GM18861 (cell line): ENCODE measurements around the gene MCMBP.
A peak's percentile ranks its signal among the peaks of the same experiment; 100 is the strongest.
"Not testable (repeated sequence)": the region's sequence is repeated elsewhere in the genome, so short reads cannot be mapped to it uniquely, and the experiment has no call there.

Experiments used
- ATAC-seq: cut with Tn5 transposase; IDR thresholded peaks from one replicate; pipeline ENCODE4 v1.9.1; 2021; ENCODE audit not compliant: unreplicated experiment

Gene MCMBP

GRCh38 chr10:119872610-119872859 lies at the start of gene MCMBP:
MCMBP (minus strand) TSS chr10:119872843; CDS start chr10:119872584, 259 bp downstream.
- no peak for ATAC-seq

GRCh38 chr10:119919826-119920225 lies 47.2 kb upstream of the MCMBP start:
- peak; percentile 53 for ATAC-seq

DNA sequence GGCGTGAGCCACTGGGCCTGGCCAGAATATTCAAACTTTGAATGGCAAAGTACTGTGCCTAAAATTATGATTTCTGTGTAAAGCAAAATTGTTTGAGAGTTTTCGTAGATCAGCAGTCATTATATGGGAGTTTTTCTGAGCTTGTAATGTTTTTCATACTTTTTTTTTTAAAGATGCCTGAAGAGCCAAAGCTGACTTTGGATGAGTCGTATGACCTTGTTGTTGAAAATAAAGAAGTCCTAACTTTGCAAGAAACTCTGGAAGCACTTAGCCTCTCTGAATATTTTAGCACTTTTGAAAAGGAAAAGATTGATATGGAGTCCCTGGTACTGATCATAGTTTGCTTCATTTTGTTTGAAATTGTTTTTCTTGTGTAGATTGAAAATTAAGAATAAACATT lies 46.6 kb upstream of the MCMBP start:
- no peak for ATAC-seq

DNA sequence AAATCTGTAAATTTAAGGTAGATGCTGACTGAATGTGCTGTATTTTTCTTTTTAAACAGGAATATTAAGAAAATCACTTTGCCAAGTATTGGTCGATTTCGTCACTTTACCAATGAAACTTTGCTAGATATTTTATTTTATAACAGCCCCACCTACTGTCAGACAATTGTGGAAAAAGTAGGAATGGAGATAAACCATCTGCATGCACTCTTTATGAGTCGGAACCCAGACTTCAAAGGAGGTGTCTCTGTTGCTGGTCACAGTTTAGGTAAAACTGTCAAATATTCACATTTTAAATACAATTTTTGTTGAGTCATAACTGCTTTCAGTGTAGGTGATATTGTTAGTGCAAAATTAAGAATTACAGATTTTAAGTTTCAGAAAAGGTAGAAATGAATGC lies 45.1 kb upstream of the MCMBP start:
- ATAC-seq: no peak

DNA sequence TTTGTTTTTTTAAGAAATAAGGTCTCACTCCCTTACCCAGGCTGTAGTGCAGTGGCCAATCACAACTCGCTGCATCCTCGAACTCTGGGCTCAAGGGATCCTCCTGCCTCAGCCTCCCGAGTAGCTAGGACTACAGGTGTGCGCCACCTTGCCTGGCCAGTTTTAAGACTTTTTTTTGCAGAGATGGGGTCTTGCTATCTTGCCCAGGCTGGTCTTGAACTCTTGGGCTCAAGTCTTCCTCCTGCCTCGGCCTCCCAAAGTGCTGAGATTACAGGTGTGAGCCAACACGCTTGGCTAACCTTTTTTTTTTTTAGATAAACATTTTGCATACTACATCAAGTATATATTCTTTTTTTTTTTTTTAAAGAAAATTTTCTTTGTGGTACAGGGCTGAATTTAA lies 38.0 kb upstream of the MCMBP start:
- no peak for ATAC-seq

DNA sequence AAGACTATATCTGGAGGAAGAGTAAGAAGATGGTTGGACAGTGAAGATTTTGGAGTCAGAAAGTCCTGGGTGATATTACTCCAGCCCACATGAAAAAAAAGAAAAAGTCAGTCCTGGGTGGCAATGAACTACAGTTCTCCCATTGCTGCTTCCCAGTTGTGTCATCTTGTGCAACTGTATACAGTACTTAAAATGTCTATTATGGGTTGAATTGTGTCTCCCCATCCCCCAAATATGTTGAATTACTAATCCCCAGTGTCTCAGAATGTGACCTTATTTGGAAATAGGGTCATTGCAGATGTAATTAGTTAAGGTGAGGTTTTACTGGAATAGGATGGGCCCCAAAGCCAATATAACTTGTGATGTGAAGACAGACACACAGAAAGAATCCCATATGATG lies 35.5 kb upstream of the MCMBP start:
- no peak for ATAC-seq

GRCh38 chr10:119907695-119908094 lies 35.1 kb upstream of the MCMBP start:
- not testable (repeated sequence) for ATAC-seq

- no peak for ATAC-seq
Observed at GRCh38 chr10:119903946-119904666, 31.5 kb upstream of the MCMBP start.

GRCh38 chr10:119898577-119898976 lies 25.9 kb upstream of the MCMBP start:
- no peak for ATAC-seq

- no peak for ATAC-seq
Observed at GRCh38 chr10:119896937-119897770, 24.5 kb upstream of the MCMBP start.

DNA sequence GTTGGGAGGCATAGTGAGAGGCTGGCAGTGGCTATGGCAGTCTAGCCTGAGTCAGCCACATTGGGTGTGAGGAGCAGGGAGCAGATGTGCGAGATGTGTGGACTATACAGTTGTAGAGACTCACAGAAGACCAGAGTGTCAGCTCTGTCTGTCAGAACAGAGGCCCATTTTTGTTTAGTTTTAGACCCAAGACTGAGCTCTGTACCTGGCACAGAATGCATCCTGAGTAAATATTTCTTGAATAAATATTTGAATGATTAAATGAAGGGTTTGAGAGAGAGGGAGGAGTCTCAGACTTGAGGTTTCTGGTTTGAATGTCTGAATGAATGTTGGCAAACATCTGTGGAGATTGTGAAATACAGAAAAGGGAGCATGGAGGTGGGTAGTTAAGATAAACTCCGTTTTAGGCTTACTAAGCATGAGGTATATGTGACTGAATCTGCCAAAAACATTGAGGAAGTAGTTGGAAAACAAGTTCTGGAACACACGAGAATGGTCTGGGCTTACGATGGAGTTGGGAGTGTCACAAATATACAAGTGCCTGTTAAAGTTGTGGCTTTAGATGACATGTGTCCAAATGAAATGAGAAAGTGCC lies 23.5 kb upstream of the MCMBP start:
- no peak for ATAC-seq

GRCh38 chr10:119893845-119894427 lies 21.3 kb upstream of the MCMBP start:
- ATAC-seq: no peak

DNA sequence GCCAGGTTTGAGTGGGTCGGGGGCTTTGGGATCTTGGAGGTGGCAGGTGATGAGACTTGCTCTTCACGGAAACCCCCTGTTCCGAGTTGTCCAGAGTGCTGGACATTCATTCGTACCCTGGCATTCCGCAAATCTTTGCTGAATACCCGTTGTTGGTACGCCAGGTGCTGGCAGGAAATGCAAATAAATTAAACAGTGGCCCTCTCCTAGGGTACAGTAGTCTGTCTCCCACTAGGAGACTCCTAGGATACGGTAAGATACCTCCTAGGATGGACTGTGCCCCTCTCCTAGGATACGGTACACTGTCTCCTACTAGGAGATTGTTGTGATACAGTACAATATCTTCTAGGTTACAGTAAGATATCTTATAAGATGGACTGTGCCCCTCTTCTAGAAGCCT lies 20.4 kb upstream of the MCMBP start:
- ATAC-seq: no peak

- peak; percentile 98 for ATAC-seq
Observed at GRCh38 chr10:119892188-119893065, 19.8 kb upstream of the MCMBP start, which contains the start of gene SEC23IP. SEC23IP (plus strand) TSS chr10:119892730; CDS start chr10:119892783, 53 bp downstream.

GRCh38 chr10:119891849-119892187 lies 19.2 kb upstream of the MCMBP start:
- not testable (repeated sequence) for ATAC-seq

GRCh38 chr10:119890307-119890706 lies 17.7 kb upstream of the MCMBP start:
- ATAC-seq: not testable (repeated sequence)

GRCh38 chr10:119889201-119889600 lies 16.6 kb upstream of the MCMBP start:
- ATAC-seq: not testable (repeated sequence)

GRCh38 chr10:119888715-119889114 lies 16.1 kb upstream of the MCMBP start:
- not testable (repeated sequence) for ATAC-seq

DNA sequence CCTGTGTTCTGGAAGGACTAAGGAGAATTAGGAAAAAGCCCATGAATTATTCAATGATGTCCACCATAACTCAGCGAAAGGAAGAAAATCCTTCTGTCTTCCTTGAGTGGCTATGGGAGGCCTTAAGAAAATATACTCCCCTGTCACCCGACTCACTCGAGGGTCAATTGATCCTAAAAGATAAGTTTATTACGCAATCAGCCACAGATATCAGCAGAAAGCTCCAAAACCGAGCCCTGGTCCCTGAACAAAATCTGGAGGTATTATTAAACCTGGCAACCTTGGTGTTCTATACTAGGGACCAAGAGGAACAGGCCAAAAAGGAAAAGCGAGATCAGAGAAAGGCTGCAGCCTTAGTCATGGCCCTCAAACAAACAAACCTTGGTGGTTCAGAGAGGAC lies 13.4 kb upstream of the MCMBP start:
- ATAC-seq: not testable (repeated sequence)

DNA sequence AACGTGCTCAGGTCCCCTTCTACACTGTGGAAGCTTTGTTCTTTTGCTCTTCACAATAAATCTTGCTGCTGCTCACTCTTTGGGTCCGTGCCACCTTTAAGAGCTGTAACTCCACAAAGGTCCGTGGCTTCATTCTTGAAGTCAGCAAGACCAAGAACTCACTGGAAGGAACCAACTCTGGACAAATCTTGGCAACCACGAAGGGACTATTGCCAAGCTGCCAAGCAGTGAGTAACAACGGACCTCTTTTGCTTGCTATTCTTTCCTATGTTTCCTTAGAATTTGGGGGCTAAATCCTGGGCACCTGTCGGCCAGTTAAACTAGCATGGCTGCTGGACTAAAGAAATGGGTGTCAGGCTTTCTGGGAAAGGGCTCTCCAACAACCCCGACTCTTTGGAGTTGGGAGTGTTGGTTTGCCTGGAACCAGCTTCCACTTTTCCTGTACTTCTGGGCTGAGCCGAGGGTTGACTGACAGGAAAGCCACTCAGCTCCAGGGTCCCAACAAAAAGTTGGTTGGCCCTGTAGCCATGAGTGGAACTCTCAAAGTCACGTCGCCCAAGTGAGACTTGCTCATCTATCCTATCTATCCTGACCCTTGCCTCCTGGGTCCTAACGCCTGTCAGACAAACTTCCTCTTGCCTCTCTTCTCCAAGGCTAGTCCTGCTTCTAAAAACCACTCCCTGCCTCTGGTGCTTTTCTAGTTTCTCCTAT lies 11.4 kb upstream of the MCMBP start:
- ATAC-seq: not testable (repeated sequence)
